ENCODE results near the gene KIAA1671. TPM values are rescaled to one million over a fixed set of nuclear protein-coding genes. Genes with fewer than 3 reads are reported as not detected.
"Not testable (repeated sequence)": the region's sequence is repeated elsewhere in the genome, so short reads cannot be mapped to it uniquely, and the experiment has no call there.

Gene KIAA1671
- total RNA-seq, 1 donor from 2014 or later = 14.5 TPM

DNA sequence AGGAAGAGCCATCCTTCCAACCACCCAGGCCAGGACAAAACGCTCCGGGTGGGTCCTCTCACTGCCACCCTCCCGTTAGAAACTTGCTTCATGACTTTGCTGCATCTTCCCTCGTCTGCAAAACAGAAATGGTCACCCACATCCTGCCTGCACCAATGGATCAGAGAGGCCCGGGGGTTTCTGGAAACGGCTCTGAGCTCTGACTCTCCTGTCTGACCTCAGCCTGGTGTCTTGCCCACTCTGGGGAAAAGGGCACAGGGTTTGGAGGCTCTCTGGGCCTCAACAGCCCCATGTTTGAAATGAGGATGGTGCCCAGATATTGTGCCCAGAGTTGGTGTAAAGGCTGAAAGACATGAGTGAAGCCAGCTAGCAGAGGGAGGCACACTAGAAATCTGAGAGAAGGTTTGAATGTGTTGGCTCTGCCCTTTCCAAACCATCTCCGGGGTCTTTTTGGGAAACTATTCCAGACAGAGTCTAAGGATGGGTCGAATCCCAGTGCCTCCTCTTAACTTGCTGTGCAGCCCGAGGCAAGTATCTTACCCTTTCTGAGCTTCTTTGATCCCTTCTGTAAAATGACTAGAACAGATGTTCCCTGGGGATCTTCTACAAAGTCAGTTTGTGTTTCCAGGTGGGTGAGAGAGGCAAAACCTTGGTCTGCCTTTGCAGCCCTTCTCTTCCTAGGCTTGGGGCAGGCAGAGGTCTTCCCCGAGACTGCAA is 249.2 kb downstream of the KIAA1671 start:
- no peaks in the 10 kb centered on the region for H3K9me3 Mint-ChIP-seq
- H3K4me1 Mint-ChIP-seq = peaks cover 18% of the 10 kb centered on the region
- no peak for DNase-seq (ENCODE audit: low read depth, low spot score)
- H3K27me3 Mint-ChIP-seq (ENCODE audit: low read depth) = no peaks in the 10 kb centered on the region
- no peak overlapping the region for H3K27ac Mint-ChIP-seq (ENCODE audit: unreplicated experiment)
- H3K4me3 Mint-ChIP-seq = no peak overlapping the region
- no peaks in the 10 kb centered on the region for H3K36me3 Mint-ChIP-seq (ENCODE audit: low read depth)
- TF ChIP-seq, protein P1, sequence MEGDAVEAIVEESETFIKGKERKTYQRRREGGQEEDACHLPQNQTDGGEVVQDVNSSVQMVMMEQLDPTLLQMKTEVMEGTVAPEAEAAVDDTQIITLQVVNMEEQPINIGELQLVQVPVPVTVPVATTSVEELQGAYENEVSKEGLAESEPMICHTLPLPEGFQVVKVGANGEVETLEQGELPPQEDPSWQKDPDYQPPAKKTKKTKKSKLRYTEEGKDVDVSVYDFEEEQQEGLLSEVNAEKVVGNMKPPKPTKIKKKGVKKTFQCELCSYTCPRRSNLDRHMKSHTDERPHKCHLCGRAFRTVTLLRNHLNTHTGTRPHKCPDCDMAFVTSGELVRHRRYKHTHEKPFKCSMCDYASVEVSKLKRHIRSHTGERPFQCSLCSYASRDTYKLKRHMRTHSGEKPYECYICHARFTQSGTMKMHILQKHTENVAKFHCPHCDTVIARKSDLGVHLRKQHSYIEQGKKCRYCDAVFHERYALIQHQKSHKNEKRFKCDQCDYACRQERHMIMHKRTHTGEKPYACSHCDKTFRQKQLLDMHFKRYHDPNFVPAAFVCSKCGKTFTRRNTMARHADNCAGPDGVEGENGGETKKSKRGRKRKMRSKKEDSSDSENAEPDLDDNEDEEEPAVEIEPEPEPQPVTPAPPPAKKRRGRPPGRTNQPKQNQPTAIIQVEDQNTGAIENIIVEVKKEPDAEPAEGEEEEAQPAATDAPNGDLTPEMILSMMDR (conservative IDR thresholded peaks at IDR 0.05) = no peak

DNA sequence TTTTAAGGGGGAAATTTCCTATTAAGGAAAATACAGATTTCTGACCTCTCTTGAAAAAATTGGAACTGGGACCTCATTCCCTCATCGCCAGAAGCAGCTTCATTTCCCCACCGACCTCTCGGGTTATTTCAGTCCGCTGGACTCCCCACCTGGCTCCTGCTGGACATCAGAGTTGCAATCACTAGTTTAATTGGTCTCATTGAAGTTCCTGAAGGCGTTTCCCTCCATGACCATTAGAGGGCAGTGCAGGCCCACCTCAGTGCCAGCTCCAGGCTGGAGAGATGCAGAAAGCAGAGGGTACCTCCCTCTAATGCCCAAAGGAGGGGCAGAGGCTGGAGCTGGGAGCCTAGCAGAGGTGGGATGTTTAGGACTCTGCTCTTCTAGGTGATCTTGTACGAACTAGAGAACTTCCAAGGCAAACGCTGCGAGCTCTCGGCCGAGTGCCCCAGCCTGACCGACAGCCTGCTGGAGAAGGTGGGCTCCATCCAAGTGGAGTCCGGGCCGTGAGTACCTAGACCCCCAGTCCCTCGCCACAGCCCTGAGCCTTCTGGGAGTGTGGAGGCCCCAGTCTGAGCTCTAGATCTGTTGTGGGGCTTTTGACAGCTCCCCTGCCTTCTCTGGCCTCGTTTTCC is 249.9 kb downstream of the KIAA1671 start:
- TF ChIP-seq, protein P1 (conservative IDR thresholded peaks at IDR 0.05) = peak; percentile 86
- peak; percentile 72 for DNase-seq (ENCODE audit: low read depth, low spot score)
- H3K9me3 Mint-ChIP-seq = no peaks in the 10 kb centered on the region
- no peak overlapping the region for H3K4me3 Mint-ChIP-seq
- H3K27me3 Mint-ChIP-seq (ENCODE audit: low read depth) = no peaks in the 10 kb centered on the region
- no peaks in the 10 kb centered on the region for H3K36me3 Mint-ChIP-seq (ENCODE audit: low read depth)
- H3K27ac Mint-ChIP-seq (ENCODE audit: unreplicated experiment) = no peak overlapping the region
- H3K4me1 Mint-ChIP-seq = peaks cover 14% of the 10 kb centered on the region

DNA sequence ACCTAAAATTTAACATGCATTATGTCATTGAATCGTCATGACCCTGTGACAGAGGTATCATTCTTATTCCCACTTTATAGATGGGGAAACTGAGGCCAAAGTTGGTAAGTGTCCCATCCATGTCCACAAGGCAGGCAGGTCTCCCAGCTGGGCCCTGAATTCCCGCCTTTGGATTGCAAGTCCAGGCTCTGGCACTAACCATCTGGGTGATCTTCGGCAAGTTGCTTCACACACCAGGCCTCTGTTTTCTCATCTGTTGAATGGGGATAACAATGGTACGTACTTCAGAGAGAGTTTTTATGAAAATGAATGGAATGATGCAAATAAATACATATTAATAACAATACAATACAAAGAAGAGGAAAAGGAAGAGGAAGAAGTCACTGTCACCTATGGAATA is 250.6 kb downstream of the KIAA1671 start:
- no peaks in the 10 kb centered on the region for H3K36me3 Mint-ChIP-seq (ENCODE audit: low read depth)
- no peaks in the 10 kb centered on the region for H3K9me3 Mint-ChIP-seq
- no peak overlapping the region for H3K4me3 Mint-ChIP-seq
- DNase-seq (ENCODE audit: low read depth, low spot score) = no peak
- TF ChIP-seq, protein P1 (conservative IDR thresholded peaks at IDR 0.05) = no peak
- peaks cover 11% of the 10 kb centered on the region for H3K4me1 Mint-ChIP-seq
- H3K27me3 Mint-ChIP-seq (ENCODE audit: low read depth) = no peaks in the 10 kb centered on the region
- H3K27ac Mint-ChIP-seq (ENCODE audit: unreplicated experiment) = no peak overlapping the region

DNA sequence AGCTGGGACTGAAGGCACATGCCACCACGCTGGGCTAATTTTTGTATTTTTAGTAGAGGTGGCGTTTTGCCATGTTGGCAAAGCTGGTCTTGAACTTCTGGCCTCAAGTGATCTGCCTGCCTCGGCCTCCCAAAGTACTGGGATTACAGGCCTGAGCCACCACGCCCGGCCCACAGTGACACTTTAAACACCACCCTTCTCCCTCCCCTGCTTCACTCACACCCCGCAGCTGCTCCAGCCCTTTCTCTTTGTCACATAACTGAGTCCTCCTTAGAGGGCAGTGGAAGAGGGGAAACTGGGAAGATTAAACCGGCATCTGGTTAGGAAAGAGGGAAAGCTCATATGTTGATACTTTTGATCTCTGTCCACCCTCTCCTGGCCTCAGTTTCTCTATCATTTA is 252.0 kb downstream of the KIAA1671 start:
- DNase-seq (ENCODE audit: low read depth, low spot score); H3K27me3 Mint-ChIP-seq (ENCODE audit: low read depth); H3K27ac Mint-ChIP-seq (ENCODE audit: unreplicated experiment); H3K36me3 Mint-ChIP-seq (ENCODE audit: low read depth); H3K4me1 Mint-ChIP-seq; H3K4me3 Mint-ChIP-seq; H3K9me3 Mint-ChIP-seq: not testable (repeated sequence)

DNA sequence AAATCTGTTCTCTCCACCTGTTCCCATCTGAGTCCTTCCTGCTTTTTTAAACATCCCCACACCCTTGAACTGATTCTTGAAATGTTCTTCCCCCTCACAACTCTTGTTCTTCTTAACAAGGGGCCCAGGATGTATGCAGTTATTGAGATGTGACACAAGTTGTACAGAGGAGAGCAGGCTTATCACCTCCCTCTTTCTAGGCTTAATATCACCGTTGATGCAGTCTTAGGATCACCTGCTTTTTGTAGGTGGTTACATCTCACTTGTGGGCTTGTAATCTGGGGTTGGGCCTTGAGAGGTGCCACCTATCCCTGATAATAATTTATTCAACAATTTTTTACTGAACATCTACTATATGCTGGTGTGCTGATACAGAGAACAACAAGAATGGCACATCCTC is 253.3 kb downstream of the KIAA1671 start:
- no peaks in the 10 kb centered on the region for H3K9me3 Mint-ChIP-seq

More for the DNA sequence above, 253.3 kb downstream of the KIAA1671 start:
- Mint-ChIP-seq H3K36me3 (ENCODE audit: low read depth) (no peaks in the 10 kb centered on the region), H3K27ac (ENCODE audit: unreplicated experiment) (no peak overlapping the region), H3K4me3 (no peak overlapping the region), H3K4me1 (peaks cover 4% of the 10 kb centered on the region), H3K27me3 (ENCODE audit: low read depth) (no peaks in the 10 kb centered on the region)
- no peak for DNase-seq (ENCODE audit: low read depth, low spot score)
- TF ChIP-seq, protein P1 (conservative IDR thresholded peaks at IDR 0.05) = no peak

All from neural crest cell (in vitro differentiated cells).